A549 treated with AZD2906 at 1 μM for 4 hours (cell line): Measurements from ENCODE around the gene ORAI2. TPM values are rescaled to one million over a fixed set of nuclear protein-coding genes. Genes with fewer than 3 reads are reported as not detected.

ENCODE experiments used
- total RNA-seq: library from RNA; stranded (reverse); fragments of 200-300 nt; extraction: Qiagen RNA extraction; gene quantifications from 5 replicates; pipeline ENCODE4 v1.2.3, GENCODE V29; 2022

ORAI2 gene
- 29.1 to 35.0 TPM (median 31.0 TPM) in 5 replicates for total RNA-seq

DNA sequence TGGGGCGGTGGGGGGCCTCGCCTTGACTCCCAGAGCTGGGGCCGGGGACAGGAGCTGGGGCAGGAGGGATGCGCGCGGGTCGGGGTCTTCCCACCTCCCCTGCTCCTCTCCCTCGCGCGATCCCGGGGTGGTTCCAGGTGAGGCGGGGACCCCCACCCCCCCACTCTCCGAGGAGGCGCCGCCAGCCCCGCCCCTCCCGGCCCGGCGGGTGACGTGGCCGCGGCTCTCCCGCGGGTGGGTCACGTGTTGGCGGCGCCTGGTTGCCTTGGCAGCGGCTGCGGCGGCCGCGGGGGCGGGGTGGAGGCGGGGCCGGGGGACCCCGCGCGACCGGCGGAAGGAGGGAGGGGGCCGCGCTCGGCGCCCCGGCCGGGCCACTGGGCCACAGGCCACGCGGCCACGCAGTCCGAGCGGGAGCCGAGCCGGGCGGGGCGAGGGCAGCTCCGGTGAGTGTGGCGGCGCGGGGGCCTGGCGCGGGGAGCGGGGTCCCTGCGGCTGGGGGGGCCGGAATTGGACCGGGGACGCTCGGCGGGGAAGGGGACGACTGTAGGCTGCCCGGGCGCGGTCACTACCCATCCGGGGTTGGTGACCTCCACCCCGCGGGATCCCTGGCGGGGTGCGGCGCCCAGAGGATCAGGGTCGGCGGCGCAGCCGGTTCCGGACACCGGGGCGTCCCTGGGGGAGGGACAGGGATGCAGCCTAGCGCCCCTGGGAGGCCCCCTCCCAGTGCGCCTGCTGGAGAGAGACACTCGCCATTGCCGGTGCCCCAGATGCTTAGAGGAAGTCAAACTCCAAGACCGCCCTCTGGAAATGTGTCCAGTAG lies at the start of gene ORAI2:
Gene ORAI2, plus strand, starts transcription at position 357 of the 820 bp plus-strand sequence. CDS start 5,382 bp downstream, outside the sequence.

DNA sequence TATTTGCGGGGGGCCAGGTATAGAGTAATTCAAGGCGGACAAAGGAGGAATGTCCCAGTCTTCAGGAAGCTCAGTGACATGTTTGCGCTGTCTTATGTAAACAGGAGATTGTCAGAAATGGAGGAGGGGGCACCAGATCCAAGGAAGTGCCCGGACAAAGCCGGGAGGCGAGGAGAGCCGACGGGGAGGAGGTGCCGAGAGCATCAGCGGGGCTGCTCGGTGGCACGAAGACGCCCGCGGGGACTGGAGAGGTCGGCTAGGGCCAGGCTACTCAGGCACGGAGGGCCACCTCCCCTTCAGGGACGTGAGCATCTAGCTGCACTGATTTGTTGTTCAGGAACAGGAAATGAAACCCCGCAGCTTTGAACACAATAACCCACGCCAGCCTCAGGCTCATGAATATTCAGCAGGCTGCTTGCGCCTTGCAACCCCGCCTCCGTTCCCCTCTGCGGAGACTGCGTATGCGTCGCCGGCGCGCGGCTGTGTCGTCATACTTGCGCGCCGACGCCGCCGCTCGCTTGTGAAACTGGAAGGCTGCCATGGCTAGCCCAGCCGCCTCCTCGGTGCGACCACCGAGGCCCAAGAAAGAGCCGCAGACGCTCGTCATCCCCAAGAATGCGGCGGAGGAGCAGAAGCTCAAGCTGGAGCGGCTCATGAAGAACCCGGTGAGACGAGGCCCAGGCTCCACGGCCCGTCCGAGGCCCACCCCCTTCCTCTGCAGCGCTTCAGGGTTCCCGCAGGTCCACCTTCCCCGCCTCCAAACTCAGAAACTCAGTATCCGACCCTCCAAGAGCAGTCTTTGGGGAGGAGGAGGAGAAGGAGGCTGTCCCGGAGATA lies 37.3 kb upstream of the ORAI2 start, which contains the start of gene PRKRIP1:
Gene PRKRIP1, plus strand, starts transcription at position 491 of the 837 bp plus-strand sequence. Its CDS starts 49 bp downstream, at position 540.

DNA sequence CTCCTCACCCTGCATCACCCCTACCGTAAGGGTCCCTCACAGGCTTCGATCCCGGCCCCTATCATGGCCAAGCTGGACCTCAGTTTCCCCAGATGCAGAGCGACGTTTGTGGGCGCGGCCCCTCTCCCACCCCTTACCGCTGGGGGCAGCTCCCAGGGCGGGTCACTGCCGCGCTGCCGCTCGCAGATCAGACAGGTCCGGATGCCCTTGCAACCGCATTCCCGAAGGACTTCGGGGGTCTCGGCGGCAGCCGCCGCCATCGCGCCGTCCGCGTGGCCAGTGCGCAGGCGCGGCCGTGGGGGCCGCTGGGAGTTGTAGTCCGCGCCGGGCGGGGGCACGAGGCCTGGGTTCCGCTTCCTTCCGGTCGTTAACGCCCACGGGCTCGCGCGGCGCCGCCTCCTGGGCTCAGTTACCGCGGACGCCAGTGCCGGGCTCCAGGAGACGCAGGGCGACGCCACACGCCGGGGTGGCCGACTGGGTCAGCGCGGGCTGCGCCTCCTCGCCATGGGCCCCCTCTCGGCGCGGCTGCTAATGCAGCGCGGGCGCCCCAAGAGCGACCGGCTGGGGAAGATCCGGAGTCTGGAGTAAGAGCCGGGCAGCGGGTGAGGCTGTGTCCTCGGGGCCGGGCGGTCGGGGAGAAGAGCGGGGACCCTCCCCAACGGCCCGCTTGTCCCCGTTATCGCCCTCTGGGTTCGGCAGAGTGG lies 31.4 kb downstream of the ORAI2 start, which contains the start of the genes ALKBH4 and LRWD1:
Gene ALKBH4, minus strand, starts transcription at position 287 of the 704 bp plus-strand sequence. Its CDS starts 27 bp downstream, at position 260.
Gene LRWD1, plus strand, starts transcription at position 408 of the 704 bp plus-strand sequence. Its CDS starts 97 bp downstream, at position 505.

DNA sequence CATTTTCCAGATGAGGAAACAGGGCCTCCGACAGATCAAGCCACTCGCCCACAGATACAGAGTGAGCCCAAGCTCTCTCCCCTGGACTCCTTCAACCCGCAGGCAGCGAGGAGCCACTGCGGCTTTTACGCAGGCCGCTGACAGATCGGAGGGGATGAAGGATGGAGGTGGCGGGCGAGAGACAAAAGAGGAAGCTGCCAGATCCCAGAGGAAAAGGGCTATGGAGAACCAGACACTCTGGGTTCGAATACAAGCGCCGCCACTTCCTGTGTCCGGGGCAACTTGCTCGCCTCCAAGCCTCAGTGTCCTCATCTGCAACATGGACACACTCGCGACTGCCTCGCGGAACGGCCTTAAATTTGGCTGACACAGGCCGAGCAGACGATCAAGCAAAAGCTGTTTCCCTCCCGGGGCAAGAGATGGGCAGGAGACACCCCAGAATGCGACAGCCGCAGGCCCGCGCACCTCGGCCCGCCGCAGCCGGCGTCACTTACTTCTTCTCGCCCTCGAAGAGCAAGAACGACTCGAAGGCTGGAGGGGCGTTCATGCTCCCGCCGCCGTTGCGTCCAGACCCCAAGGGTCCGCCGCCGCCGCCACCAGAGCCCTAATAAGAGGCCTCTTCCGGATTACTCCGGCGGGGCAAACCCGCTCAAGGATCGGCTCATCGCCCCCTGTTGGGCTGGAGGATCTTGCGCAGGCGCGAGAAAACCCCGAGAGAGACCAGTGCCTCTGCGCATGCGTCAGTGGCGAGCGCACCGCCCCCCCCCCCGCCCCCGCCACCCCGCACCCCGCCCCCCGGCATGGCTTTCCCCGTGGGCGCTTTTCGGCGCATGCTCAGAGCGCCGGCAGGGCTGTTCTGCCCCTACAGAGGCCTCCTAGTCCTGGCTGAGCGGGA lies 45.2 kb downstream of the ORAI2 start, which contains the start of gene POLR2J:
Gene POLR2J, minus strand, starts transcription at position 609 of the 895 bp plus-strand sequence. Its CDS starts 62 bp downstream, at position 547.

Other genes with a start within 250 kb of the ORAI2 start
- 1.5 to 3.7 TPM (median 3.2 TPM) in 5 replicates for gene SH2B2, start 146.7 kb upstream of the ORAI2 start, total RNA-seq
- not detected in 5 replicates for gene SPDYE6, start 77.1 kb upstream of the ORAI2 start, total RNA-seq
- 19.8 to 22.3 TPM (median 21.1 TPM) in 5 replicates for gene PRKRIP1, start 37.2 kb upstream of the ORAI2 start, total RNA-seq
- 9.9 to 12.6 TPM (median 11.6 TPM) in 5 replicates for gene ALKBH4, start 31.3 kb downstream of the ORAI2 start, total RNA-seq
- 21.9 to 34.4 TPM (median 29.4 TPM) in 5 replicates for gene LRWD1, start 31.4 kb downstream of the ORAI2 start, total RNA-seq
- 103 to 111 TPM (median 105 TPM) in 5 replicates for gene POLR2J, start 45.3 kb downstream of the ORAI2 start, total RNA-seq
- gene RASA4B, start 84.2 kb downstream of the ORAI2 start, total RNA-seq = 1.2 to 2.1 TPM (median 1.5 TPM) in 5 replicates
- 2.1 to 3.4 TPM (median 2.9 TPM) in 5 replicates for gene UPK3BL2, start 110.1 kb downstream of the ORAI2 start, total RNA-seq
- not detected in 5 replicates for gene SPDYE2, start 117.7 kb downstream of the ORAI2 start, total RNA-seq
- gene POLR2J3, start 139.0 kb downstream of the ORAI2 start, total RNA-seq = 13.6 to 35.7 TPM (median 28.1 TPM) in 5 replicates
- 1.5 to 2.5 TPM (median 2.1 TPM) in 5 replicates for gene RASA4, start 183.2 kb downstream of the ORAI2 start, total RNA-seq
- gene UPK3BL1, start 209.2 kb downstream of the ORAI2 start, total RNA-seq = 7.7 to 15.5 TPM (median 12.6 TPM) in 5 replicates
- not detected in 5 replicates for gene SPDYE2B, start 216.7 kb downstream of the ORAI2 start, total RNA-seq
- 0.23 to 0.46 TPM (median 0.26 TPM) in 5 replicates for gene POLR2J2, start 238.1 kb downstream of the ORAI2 start, total RNA-seq